Gastrocnemius medialis (tissue), 4 donors: ENCODE measurements around the gene DHX34.

Experiments used
- CTCF ChIP-seq, 5 experiments: fragments of 450-650 bp in 3 of 5; fragments of 200-600 bp in 2 of 5; sonication (generic) in 2 of 5; IDR thresholded peaks in 4 of 5; conservative IDR thresholded peaks in 1 of 5; 1 replicate in 4 of 5; 2 replicates in 1 of 5; pipeline ENCODE4 v1.5.1; 2016 to 2019; ENCODE audit warnings: antibody characterized with exemption in 5 of 5, mild to moderate bottlenecking in 3 of 5, moderate library complexity in 3 of 5
- POLR2A ChIP-seq, 2 donors: fragments of 450-650 bp; IDR thresholded peaks; one replicate each; pipeline ENCODE4 v1.6.1; 2017; ENCODE audit warnings: antibody characterized with exemption in 2 of 2, mild to moderate bottlenecking in 2 of 2, moderate library complexity in 2 of 2

GRCh38 chr19:47351548-47351947, 2.4 kb downstream of the DHX34 start:
- no peak for TF ChIP-seq CTCF (IDR thresholded peaks at IDR 0.05 in 4 of 5, conservative IDR thresholded peaks at IDR 0.05 in 1 of 5)
- no peak for TF ChIP-seq POLR2A (IDR thresholded peaks at IDR 0.05)
